HG03175 (cell line): Measurements from ENCODE around the gene MAP3K4.
A peak's percentile ranks its signal among the peaks of the same experiment; 100 is the strongest.

Experiments
- ATAC-seq: cut with Tn5 transposase; IDR thresholded peaks from one replicate; pipeline ENCODE4 v1.9.1; 2021; ENCODE audit warnings: mild to moderate bottlenecking, moderate library complexity; ENCODE audit not compliant: unreplicated experiment

MAP3K4 gene

GRCh38 chr6:160991406-160992060, at the start of gene MAP3K4:
MAP3K4 (plus strand) TSS chr6:160991769; CDS start chr6:160991932, 163 bp downstream.
- peak; percentile 66 for ATAC-seq

- no peak for ATAC-seq
These were observed 47.6 kb upstream of the MAP3K4 start for GRCh38 chr6:160943997-160944396.

- no peak for ATAC-seq
These were observed 45.9 kb upstream of the MAP3K4 start for GRCh38 chr6:160945516-160946177.

GRCh38 chr6:160949531-160949930, 42.0 kb upstream of the MAP3K4 start:
- ATAC-seq: no peak

- ATAC-seq: no peak
These were observed 41.1 kb upstream of the MAP3K4 start for GRCh38 chr6:160950507-160950906.

GRCh38 chr6:160951187-160952030, 40.2 kb upstream of the MAP3K4 start:
- ATAC-seq: no peak

GRCh38 chr6:160952633-160953281, 38.8 kb upstream of the MAP3K4 start:
- no peak for ATAC-seq

GRCh38 chr6:160955508-160956295, 35.9 kb upstream of the MAP3K4 start:
- ATAC-seq: no peak

- no peak for ATAC-seq
These were observed 35.1 kb upstream of the MAP3K4 start for GRCh38 chr6:160956300-160957035.

- ATAC-seq: no peak
These were observed 31.7 kb upstream of the MAP3K4 start for GRCh38 chr6:160959726-160960435.

GRCh38 chr6:160960839-160961238, 30.7 kb upstream of the MAP3K4 start:
- ATAC-seq: no peak

- ATAC-seq: no peak
These were observed 28.5 kb upstream of the MAP3K4 start for GRCh38 chr6:160962835-160963623.

- ATAC-seq: no peak
These were observed 27.9 kb upstream of the MAP3K4 start for GRCh38 chr6:160963651-160964050.

GRCh38 chr6:160965893-160966292, 25.7 kb upstream of the MAP3K4 start:
- ATAC-seq: no peak

GRCh38 chr6:160966493-160967229, 24.9 kb upstream of the MAP3K4 start:
- no peak for ATAC-seq

- ATAC-seq: no peak
These were observed 24.2 kb upstream of the MAP3K4 start for GRCh38 chr6:160967351-160967750.

- no peak for ATAC-seq
These were observed 23.7 kb upstream of the MAP3K4 start for GRCh38 chr6:160967833-160968232.

- ATAC-seq: no peak
These were observed 20.4 kb upstream of the MAP3K4 start for GRCh38 chr6:160971171-160971570.
